NCI-H1694 (cell line): Measurements from ENCODE around the gene CXCL12.

Source experiments
- DNase-seq: peaks from one replicate; lab custom pipeline; 2025; lab: John Stamatoyannopoulos, UW

CXCL12 gene

DNA sequence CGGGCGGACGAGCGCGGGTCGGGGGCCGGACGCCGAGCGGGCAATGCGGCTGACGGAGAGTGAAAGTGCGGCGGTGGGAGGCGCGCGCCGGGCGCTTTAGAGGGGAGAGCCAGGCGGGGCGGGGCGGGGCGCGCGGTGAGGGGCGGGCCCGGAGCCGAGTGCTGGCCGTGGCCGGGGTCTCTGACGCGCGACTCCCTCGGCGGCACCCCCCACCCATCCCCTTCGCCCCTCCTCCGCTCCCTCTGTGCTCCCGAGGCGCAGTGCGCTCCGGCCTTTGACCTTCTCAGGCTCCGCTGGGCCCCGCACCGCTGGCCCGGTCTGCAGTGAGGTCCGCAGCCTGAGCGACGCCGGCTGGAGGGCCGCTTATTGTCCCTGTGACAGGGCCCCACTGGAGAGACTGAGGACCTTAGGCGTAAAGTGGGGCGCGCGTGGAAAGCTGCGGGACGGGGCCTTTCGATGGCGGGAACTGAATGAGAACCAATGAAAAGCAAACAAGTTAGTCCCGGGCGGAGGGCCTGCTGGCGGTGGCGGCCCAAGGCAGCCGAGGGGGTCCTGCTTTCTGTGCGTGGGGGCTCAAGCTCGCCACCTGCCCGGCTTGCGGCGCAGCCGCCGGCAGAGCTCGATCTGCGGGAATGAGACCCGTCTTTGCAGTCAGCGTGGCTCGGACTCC lies at the start of gene CXCL12:
Gene CXCL12 (minus strand): TSS at position 72 of the 670 bp plus-strand sequence. CDS start 92 bp downstream, outside the sequence.
- no peak for DNase-seq

DNA sequence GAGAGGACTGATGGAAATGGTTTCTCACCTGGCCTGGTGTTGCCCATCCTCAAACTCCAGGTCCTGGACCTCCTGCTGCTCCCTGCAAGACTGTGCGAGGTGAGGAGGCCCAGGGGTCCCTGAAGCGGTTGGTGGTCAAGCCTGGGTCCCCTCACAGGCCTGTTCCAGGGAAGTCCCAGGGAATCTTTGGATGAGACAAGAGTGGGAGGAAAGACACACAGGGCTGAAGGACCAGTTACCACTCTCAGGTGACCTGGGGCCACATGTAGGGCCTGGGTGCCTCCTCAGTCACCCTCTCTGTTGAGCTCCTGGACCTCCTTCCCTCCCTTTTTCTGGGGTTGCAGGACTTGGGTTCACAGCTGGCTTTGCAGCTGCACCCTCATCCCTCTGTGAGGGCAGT lies 42.6 kb upstream of the CXCL12 start:
- DNase-seq = no peak

GRCh38 chr10:44427037-44427436 lies 42.1 kb upstream of the CXCL12 start:
- no peak for DNase-seq

- DNase-seq = no peak
Measured at GRCh38 chr10:44426247-44427034, 41.5 kb upstream of the CXCL12 start.

DNA sequence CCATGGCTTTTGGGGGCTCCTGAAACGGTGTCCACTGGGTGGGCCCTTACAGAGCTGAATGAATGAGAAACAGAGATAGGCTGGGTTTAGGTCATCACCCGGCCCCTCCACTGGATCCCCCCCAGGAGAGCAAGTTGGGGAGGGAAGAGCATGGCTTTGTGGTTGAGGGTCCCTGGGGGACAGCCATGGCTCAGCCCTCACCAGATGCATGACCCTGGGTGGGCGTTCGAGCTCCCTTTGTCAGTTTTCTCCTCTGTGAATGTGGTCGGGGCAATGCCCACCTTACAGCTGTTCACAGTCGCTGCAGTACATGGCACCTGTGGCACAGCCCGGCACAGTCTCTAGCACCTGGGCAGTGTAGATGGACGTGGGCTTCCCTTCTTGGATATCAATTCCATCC lies 40.6 kb upstream of the CXCL12 start:
- DNase-seq = no peak

DNA sequence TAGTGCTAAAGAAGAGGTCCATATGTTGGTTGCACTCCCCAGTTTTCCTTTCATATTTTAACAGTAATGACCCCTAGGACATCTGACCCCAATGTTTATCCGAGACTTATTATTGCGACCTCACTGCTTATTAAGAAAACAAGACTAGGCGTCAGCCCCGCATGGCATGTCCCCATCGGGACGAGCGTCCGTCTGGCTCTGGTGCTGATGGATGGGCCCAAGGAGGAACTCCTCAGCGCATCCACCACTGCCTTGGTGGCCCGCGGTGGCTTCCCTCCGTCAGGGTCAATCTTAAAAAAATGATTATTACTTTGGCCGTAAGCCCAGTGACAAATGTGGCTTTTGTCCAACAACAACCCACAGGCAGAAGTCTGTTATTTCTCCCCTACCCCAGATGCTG lies 40.1 kb upstream of the CXCL12 start:
- DNase-seq = no peak

DNA sequence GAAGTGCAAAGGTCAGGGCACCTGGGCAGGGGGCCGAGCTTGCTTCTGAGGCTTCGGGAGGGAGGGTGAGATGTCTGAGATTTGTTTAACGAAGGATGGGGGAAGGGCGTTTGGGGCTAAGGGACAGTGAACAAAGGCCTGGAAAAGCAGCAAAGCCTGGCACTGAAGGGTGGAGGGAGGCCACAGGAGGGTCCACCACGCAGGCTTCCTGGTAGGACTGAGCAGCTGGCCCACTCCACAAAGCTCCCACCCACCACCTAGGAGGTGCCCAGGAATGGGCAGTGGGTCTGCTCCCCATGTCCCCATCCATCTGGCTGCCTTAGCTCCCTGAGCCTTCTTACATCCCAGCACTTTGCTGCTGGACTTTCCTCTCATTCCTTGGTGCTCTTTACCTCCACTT lies 39.4 kb upstream of the CXCL12 start:
- no peak for DNase-seq

DNA sequence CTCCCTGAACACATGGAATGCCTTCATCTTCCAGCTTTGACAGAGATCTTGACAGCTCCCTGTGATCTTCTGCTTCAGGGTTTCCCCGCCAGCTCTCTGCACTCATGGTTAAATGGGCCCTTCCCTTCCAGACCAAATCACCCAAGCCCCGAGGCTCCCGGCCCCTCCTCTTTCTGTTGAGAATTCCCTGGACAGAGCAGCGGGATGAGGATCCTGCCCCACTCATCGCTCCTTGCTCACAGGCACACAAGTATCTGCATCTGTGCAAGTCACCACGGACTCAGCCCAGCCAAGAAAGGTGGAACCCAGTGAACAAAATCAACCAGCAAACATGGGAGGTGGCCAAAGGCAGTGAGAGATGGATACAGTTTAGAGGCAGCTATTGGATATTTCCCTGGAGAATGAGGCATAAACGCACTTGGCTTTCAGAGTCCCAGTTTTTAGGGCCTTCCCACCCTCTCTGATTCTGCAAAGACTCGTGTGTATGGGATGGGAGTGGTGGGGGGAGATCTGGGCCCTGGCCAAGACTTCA lies 37.7 kb upstream of the CXCL12 start:
- no peak for DNase-seq

DNA sequence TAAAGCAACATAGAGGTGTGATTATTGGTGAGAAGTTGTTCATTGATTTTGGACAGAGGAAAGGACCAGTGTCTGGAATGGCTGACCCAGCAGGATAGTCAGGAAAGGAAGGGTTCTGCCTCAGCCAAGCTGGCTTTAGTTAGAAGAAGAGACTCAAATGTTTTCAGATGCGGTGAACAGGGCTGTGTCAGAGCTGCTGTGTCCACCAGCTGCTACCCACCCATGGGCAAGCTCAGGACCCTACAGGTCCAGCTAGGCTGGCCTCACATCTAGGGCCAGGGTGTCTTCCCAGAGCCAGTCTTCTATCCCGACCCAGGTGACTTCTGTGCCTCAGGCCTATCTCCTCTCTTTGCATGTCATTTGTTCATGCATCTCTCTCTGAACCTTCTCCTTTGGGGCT lies 37.3 kb upstream of the CXCL12 start:
- no peak for DNase-seq

GRCh38 chr10:44419790-44420549 lies 35.1 kb upstream of the CXCL12 start:
- no peak for DNase-seq

- DNase-seq = no peak
Measured at GRCh38 chr10:44418637-44419036, 33.7 kb upstream of the CXCL12 start.

DNA sequence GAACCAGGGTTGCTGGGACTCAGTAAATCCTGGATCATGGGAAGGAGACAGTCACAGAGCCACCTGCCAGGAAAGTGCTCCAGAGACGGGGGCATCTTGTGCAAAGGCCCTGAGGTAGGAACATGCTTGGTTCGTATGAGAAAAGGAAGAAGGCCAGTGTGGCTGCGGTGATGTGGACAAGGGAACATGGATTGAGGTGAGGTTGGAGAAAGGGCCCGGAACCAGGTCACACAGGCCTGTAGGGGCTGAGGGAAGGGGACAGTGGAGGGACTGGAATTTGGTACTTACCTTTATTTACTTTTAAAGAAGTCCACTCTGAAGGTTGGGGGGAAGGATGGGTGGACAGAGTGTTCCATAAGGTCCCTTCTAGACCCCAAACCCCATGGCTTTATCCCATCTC lies 32.9 kb upstream of the CXCL12 start:
- DNase-seq = no peak

- no peak for DNase-seq
Measured at GRCh38 chr10:44416936-44417335, 32.0 kb upstream of the CXCL12 start.

- no peak for DNase-seq
Measured at GRCh38 chr10:44416021-44416771, 31.3 kb upstream of the CXCL12 start.

DNA sequence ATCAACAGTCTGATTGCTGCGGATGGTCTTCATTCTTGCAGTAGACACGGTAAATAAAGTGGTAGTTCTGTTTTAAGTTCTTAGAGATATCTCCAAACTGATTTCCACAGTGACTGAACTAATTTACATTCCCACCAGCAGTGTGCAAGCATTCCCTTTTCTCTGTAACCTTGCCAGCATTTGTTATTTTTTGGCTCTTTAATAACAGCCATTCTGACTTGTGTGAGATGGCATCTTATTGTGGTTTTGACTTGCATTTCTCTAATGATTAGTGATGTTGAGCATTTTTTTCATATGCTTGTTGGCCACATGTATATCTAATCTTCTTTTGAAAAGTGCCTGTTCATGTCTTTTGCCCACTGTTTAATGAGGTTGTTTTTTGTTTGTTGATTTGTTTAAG lies 30.2 kb upstream of the CXCL12 start:
- DNase-seq = no peak

GRCh38 chr10:44413416-44413815 lies 28.5 kb upstream of the CXCL12 start:
- DNase-seq = no peak

GRCh38 chr10:44411251-44411650 lies 26.4 kb upstream of the CXCL12 start:
- DNase-seq = no peak

DNA sequence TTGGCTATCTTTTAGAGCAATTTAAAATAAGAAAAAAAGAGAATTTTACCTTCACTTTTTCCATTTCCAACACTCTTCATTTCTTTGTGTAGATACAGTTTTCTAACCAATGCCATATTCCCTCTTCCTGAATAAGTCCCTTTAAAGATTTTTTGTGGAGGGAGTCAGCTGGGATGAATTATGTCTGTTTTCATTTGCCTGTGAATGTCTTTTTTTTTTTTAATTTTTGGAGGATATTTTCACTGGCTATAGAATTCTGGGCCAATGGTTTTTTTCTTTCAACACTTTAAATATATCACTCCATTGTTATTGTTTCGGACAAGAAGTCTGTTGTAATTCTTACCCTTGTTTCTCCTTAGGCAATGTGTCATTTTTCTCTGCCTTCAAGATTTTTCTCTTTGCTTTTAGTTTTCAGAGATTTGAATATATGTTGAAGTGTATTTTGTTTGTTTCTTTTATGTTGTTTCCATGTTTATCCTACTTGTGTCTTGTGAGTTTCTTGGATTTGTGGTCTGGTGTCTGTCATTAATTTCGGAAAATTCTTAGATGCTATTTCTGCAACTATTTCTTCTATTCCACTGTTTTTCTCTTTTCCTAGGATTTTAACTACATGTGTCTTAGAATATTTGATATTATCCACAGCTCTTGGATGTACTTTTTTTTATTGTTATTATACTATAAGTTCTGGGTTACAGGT lies 20.0 kb upstream of the CXCL12 start:
- no peak for DNase-seq

DNA sequence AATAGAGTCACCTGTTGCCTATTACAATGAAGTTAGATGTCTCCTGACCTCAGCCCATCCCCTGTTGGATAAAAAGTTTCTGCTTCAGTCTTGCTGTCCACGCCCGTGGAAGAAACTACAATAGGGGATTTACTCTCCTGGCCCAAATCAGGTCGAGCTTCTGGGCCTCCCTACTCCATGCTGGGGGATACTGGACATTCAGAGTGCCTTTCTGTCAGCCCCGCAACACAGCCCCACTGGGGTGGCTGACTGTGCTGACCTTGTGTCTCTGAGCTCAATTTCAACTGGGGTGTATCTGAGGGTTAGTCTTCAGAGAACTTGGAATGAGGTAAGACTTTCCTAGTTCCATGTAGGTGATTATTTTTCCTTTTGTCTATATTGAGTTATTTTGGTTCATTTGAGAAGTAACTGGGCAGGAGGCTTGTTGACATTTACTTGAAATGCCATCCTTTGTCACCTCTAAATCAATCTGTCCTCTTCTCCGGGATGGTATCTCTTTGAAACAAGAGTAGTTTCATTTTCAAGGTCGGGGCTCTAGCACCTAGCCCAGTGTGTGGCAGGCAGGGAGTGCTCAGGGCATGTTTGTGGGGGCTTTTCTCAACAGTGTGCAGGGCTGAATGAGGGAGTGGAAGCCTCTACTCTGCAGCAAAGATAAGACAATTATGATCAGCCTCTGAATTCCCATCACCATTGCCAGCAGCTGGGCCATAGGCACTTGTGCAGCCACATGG lies 17.7 kb upstream of the CXCL12 start:
- no peak for DNase-seq

DNA sequence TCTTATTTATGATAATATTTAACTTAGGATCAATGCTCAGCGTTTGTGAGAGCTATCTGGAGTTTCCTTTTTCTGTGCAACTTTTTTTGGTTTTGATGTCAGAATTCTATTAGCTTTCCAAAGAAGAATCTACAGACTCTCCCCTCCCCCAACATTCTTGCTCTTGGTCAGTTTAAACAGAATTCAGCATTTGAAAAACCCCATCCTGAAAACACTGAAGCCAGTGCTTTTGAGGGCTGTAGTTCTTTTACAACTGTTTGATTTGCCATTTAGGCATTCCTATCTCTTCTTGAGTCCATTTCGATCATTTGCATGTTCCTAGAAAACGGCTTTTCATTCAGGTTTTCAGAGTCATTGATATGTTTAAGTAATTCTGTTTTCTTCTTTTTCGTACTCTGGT lies 15.6 kb upstream of the CXCL12 start:
- DNase-seq = no peak
